HG03442 (cell line): ENCODE measurements around the gene LIN7A.
"Not testable (repeated sequence)": the region's sequence is repeated elsewhere in the genome, so short reads cannot be mapped to it uniquely, and the experiment has no call there.

Source experiments
- ATAC-seq: cut with Tn5 transposase; IDR thresholded peaks from one replicate; pipeline ENCODE4 v1.9.1; 2021; ENCODE audit warnings: mild to moderate bottlenecking, moderate library complexity; ENCODE audit not compliant: unreplicated experiment

The LIN7A gene

DNA sequence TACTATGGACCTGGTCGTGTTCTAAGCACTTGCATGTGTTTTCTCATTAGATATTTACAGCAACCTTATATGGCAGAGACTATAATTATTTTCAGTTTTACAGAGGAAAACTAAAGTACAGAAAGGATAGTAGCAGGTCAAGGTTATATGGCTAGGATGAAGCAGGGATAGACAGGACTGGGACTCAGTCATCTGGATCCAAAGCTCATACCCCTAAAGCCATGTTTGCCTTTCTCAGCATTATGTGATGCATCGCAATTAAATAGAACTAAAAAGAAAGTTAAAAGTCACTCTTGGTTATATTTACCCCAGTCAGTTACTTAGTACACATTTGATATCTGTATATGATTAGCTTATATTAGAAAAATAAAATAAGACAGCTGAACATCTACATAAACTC is 13.3 kb downstream of the LIN7A start:
- no peak for ATAC-seq

DNA sequence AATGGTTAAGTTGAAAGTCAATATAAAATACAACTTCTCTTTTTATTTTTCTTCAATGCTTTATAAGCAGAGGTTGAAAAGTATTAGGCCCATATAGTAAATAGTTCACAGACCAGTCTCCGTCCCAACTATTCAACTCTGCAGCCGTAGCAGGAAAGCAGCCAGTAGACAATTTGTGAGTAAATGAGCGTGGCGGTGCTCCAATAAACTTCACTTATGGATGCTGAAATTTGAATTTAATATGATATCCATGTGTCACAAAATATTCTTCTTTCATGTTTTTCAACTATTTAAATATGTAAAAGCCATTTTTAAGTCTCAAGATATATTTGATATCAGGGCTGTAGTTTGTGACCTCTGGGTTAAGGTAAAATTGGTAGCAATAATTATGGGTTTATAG is 17.7 kb downstream of the LIN7A start:
- ATAC-seq = no peak

DNA sequence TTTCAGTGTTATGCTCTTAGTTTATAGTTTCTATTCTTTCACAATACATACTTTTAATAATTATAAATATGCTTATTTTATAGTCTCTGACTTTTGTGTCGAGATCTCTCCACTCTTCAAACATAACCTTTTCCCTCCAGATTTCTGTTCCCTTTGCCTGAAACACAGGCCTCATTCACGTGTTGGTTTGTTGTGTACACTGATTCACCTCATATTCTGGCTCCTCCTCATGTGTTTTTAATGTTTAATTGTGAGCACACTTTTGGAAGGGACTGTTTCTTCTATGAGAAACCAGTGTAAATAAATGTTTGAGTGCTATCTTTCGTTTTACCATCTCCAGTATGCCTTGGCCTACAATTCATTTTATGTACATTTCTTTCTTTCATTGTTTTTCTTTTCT is 20.1 kb downstream of the LIN7A start:
- ATAC-seq = no peak

DNA sequence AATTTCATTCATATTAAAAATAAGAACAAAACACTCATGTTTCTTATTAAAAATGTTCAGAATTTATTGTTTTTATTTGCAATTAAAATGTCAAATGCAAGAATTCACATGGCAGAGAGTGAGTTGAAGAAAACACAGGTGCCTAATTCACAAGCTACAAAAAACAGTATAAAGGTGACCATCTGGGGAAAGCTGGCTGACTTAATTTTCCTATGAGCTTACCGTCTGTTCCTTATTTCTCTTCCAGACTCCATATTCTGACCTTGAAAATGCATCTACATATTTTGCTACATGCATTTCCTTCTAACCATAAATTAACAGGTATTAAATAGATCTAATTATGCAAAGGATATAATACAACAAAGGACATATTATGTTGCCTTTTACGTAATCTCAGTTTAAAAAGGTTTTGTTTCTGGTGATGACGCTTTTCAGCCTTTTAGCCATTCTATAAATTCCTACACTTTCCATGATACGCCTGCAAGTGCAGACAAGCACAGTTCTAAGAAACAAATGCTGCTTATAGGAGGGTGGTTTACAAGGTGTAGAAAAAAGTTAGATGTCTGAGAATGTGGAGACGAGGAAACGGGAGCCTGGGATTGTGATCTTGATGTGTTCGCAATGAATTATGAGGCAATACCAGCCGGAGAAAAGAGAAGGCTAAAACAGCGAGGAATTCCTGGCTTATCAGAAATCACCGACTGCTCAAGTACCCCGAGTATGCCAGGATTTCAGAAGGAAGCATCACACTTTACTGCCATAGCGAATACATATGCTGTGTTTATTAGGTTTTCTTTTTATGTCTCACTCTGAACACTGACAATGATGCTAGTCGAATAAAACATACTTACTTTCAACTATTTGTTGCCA is 24.6 kb downstream of the LIN7A start:
- no peak for ATAC-seq

DNA sequence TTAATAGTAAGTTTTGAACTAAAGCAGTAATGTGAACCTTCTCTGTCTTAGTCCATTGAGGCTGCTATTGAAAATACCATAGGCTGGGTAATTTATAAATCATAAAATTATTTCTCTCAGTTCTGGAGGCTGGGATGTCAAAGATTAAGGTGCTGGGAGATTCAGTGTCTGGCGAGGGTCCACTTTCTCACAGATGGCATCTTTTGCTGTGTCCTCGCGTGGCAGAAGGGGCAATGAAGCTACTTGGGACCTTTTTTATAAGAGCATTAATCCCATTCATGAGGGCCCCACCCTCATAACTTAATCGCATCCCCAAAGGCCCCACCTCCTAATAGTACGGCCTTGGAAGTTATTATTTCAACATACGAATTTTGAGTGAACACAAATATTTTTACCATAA is 28.4 kb downstream of the LIN7A start:
- no peak for ATAC-seq

DNA sequence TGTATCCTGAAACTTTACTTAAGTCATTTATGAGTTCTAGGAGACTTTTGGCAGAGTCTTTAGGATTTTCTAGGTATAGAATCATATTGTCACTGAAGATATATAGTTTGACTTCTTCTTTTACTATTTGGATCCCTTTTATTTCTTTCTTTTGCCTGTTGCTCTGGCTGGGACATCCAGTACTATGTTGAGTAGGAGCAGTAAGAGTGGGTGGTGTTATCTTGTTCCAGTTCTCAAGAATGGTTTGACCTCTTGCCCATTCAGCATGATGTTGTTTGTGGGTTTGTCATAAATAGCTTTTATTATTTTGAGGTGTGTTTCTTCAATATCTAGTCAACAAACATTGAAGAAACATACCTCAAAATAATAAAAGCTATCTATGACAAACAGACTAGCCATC is 35.0 kb downstream of the LIN7A start:
- no peak for ATAC-seq

DNA sequence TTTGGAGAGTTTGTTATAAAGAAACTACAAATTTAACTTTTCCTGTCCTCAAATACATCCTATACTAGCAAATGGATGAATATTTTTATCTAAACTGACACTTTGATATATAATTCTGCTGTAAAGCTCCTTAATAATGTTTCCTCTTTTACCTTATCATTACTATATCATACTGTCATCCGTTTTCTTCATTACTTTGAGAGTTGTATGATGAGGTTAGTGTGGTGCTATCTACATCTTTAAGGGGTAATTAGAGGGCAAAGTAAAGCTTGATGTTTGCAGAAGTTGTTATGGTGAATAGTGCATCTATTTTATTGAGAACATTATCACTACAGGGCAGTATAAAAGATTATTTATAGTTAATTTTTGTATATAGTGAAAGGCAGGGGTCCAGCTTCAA is 36.1 kb downstream of the LIN7A start:
- ATAC-seq = no peak

DNA sequence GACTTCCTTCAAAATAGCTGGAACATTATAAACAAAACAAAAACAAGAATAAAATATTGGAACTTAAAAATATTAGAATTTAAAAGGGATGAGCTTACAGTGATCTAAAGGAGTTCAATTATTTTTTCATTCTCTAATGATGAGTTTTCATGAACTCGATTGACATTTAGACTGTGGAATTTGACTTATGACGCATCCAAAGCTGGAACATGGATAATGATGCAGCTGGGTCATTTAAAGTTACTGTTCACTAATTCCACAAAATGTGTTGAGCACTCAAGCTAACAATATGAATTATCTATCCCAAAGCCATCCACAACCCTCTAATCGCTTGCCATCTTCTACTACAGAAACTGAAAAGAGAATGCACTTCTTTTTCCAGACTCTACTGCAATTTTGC is 42.5 kb downstream of the LIN7A start:
- ATAC-seq = no peak

DNA sequence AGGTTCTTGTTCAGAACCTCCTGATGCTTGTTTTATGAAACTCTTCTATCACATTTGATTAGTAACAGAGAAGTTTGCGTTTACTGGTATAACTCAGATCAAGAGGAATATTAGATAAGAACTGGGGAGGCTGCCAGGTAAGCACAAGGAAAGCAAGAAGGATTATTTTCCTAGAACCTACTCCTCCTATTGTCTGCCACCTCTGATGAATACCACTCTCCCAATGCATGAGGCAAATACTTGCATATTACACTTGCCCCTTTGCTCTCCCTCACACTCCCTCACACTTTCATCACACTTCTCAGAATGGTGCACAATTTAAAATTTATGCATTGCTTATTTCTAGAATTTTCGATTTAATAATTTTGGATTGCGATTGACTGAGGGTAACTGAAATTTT is 43.6 kb downstream of the LIN7A start:
- no peak for ATAC-seq

DNA sequence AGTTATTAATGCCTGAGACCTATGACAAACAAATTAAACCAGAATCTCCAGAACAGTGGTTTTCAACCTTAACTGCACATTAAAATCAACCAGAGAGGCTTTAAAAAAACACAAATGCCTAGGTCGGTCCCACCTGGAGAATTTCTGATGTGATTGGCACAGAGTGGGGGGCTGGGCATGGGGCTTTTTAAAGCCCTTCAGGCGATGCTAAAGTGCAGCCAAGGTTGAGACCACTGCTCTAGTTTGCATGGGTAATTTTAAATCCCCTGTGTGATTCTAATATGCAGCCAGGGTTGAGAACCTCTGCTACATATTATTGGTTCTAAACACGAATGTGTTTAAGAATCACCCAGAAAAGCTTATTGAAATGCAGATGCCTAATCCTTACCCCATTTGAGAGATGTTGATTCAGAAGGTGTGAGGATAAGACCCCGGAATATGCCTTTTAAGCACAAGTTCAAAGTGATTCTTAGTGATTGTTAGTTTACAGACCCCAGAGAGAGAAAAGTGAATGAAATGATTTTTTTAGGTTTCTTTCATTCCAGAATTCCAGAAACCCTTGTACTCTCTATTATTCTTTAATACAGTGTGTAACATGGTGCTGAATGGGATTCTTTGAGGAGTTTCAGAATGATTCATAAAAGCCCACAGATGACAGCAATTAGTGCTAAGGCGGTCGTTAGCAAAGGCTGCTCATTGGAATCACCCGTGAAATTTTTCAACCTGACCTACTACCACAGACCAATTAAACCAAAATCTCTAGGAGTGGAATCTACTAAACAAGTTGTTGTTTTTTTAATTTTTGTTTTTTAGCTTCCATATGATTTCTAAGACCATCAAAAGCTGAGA is 44.9 kb downstream of the LIN7A start:
- peak; percentile 66 for ATAC-seq

DNA sequence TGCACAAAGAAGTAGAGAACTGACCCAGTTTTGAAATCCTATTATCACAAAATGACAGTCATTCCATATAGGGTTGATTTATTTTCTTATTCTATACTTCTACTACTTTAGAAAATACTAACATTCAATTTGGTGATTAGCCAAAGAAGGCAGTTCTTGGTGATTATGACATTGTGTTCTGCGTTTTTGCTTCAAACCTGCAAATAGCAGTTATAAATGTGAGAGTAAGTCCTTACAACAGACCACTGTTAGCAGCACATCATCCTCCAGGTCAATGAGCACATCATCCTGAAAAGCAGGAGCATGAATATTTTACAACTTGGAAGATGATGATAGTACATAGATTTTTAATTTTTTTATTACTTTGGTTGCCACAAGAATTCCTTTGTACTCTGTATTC is 53.1 kb downstream of the LIN7A start:
- no peak for ATAC-seq

DNA sequence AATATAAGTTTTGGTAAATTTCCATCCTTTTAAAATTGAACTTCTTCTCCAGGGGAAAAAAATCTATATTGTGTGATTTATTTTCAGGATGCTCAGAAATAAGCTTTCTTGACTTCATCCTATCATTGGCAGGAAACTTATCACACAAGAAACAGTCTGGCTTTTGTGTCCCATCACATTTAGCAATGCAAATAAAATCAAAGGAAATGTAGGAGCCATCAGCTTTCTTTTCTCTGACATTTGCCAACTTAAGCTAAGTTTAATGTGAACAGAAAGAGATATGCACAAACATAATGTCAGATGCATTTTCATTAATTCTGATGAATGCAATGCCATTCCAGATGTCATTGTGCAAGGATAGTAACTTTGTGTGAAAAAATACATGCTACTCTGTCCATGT is 56.6 kb downstream of the LIN7A start:
- no peak for ATAC-seq

DNA sequence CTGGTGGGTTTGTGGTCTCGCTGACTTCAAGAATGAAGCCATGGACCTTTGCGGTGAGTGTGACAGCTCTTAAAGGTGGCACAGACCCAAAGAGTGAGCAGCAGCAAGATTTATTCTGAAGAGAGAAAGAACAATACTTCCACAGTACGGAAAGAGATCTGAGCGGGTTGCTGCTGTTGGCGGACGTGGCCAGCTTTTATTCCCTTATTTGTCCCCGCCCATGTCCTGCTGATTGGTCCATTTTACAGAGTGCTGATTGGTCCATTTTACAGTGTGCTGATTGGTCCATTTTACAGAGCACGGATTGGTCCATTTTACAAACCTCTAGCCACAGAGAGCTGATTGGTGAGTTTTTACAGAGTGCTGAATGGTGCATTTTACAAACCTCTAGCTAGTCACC is 59.3 kb downstream of the LIN7A start:
- ATAC-seq = not testable (repeated sequence)

DNA sequence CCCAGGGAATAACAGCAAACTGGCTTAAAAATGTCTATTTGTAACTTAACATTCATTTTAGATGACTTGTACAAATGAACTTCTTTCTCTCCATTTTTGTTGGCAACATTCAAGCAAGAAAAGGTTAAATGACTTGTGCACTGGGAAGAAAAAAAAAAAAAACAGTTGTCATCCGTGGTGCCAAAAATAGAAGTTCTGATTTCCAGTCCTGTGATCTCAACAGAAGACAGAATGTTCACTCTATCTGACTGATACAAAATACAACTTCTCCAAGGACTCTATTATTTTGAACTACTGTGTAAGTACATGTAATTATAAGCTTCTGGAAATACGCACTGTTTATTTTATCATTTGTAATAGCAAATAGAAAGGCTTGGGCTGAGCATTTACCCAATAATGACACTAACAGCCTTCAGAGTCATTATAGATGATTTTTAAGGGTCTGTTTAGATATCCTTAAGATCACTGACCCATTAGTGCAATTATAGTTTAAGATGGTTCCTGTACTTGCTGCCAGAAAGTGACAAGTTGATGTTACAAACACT is 59.9 kb downstream of the LIN7A start:
- no peak for ATAC-seq

DNA sequence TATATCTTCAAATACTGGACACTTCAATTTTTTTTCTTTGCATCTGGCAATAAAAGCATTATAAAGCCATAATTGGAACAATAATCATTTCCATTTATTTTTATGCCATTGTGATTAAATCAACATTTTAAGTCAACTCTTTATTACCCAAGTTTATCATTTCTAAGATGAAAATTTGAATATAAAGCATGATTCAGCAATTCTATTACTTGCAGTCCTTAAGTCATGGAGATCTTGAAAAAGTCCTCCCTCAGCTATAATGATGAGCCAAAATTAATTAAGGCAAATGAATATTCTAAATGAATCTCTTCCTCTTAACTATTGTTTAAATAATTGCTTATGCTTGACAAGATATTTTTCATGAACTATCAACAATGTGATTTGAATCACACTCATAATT is 65.7 kb downstream of the LIN7A start:
- ATAC-seq = no peak

DNA sequence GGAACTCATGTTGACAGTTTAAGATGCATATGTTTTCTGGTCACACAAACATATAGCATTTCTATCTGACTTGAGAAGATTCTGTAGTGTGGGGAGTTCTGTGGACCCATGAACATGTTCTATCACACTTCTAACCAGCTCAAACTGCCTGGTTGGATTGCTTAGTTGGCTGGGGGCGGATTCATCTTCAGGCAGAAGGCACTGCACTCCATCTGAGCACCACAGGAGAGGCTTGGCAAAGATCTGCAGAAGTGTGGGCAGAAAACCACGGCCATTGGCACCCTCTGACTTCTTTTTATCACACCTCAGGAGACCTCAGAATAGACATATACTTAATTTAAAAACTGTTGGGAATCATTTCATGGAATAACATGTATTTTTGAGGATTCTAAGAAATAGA is 68.5 kb downstream of the LIN7A start:
- ATAC-seq = no peak

DNA sequence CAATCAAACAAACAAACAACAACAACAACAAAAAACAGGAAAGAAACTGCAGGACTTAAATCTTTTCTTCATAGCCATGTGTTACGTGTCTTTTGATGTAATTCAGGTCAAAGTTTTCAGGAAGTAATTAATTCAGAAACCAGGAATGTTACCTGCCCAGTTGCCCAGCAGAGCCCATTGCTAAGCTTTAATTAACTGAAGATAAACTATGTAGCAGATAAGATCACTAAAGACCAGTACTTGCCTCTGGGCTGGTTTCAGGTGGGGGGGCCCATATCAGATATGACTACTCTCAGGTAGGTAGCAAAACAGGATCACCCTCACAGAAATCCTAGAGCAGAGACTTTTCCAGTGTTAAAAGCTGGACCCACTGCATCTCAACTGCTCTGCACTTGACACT is 69.2 kb downstream of the LIN7A start:
- ATAC-seq = no peak

DNA sequence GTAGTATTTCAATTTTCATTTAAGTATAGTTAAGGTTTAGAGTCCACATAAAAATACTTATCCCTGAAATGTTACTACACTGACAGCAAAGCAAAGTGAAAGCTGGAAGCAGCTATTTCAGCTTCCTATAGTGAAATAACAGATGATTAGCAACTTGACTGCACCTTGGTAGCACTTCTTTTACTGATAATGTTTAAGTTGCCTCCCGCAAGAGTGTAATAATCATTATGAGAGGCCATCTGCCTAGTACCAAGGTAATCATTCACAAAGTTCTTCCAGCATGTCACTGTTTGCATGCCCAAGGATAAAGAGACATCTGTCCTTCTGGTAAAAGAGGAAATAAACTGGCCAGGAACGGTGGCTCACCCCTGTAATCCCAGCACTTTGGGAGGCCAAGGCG is 69.8 kb downstream of the LIN7A start:
- ATAC-seq = no peak

DNA sequence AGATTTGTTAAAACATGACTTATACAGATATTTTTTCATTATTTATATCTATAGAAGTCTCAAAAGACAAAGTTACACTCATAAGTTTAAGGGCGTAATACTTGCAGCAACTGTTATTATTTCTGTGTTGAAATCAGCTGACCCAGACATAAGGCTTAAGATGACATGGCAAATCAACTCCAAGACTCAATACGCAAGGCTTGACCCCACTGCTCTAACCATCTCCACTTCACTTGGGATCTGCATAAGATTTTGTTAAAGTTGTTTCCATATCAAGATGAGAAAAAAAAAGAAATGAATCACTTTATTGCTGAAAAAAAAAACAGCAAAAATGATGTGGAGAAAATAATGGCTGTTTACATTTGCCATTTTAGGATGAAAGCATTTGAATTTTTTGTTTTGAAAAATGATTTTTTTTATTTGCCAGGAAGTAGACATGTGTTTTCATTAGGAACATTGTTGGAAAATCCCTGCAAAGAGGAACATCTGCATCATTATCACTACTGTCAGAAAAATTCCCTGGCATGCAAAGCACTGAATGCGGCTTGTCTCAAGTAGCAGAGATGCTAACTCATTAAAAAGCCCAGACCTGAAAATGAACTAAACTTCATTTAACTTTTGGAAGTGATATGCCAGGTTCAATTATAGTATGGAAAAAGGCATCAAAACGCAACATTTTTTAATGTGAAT is 73.5 kb downstream of the LIN7A start:
- ATAC-seq = no peak

DNA sequence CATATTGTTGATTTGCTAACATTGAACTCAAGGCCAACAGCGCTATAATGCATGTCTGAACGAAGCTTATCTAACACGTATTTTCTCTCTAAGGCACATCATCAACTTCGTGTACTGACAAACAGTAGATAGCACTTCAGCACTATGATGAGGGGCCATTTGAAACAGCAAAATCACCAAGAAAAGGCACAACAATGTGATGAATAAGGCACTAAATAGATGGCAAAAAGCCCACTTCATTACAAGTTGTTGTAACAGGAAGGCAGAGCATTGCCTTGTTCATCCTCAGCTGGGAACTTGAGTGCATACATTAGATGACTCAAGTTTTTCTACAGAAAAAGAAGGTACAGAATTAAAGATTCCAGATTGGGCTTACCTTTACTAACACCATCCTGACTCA is 75.2 kb downstream of the LIN7A start:
- ATAC-seq = no peak

DNA sequence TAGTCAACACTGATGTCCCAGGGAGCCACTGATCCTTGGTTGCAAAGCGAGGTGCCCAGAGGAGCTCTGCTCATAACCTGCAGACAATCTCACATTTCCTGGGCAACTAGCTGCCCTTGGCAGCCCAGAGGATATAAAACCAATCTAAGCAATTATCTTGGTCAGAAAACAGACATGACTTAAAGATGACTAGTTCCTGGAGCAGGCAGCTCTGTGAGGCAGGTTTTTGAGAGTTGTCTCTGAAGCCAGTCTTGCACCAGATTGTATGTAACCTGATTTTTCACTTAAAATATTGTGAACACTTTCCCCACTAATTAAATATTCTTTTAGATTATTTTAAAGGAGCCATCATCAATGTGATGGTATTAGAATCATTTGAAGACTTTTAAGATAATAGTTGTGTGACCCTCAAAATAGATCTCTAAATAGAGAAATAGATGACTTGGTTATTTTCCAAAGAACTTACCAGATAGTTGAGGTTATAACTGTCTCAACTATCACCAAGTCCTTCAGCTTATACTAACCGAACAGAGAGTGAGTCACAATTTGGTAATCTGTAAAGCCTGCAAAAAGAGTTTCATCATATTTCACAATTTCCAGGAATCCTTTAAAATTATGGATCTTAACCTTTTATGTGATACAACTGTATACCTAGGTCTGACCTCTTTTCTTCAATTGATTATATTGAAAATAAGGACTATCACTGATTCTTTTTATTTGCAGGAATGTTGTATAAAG is 75.9 kb downstream of the LIN7A start:
- no peak for ATAC-seq
